GM10248 (cell line): ENCODE data around the gene STPG4.

Source experiments
- CTCF ChIA-PET: fragments of 300-600 bp; sonication (Branson Sonifier 250); formaldehyde crosslinking; extraction: SDS; loops from one replicate; lab custom pipeline; 2021; ENCODE audit warnings: antibody characterized with exemption; lab: Yijun Ruan, JAX
- POLR2A ChIA-PET: fragments of 350-650 bp; sonication (Branson Sonifier 250); formaldehyde crosslinking; extraction: SDS; loops from one replicate; lab custom pipeline; 2020; ENCODE audit warnings: antibody characterized with exemption; lab: Yijun Ruan, JAX
- DNase-seq: peaks from one replicate; pipeline ENCODE4 v3.0.0; 2012; ENCODE audit errors: extremely low spot score
- TF ChIP-seq, protein P1 (sequence below): IDR thresholded peaks from 2 replicates; pipeline ENCODE4 v1.5.1; 2012; ENCODE audit warnings: mild to moderate bottlenecking, low read depth; ENCODE audit errors: extremely low read depth, missing control alignments, control extremely low read depth

STPG4 gene

DNA sequence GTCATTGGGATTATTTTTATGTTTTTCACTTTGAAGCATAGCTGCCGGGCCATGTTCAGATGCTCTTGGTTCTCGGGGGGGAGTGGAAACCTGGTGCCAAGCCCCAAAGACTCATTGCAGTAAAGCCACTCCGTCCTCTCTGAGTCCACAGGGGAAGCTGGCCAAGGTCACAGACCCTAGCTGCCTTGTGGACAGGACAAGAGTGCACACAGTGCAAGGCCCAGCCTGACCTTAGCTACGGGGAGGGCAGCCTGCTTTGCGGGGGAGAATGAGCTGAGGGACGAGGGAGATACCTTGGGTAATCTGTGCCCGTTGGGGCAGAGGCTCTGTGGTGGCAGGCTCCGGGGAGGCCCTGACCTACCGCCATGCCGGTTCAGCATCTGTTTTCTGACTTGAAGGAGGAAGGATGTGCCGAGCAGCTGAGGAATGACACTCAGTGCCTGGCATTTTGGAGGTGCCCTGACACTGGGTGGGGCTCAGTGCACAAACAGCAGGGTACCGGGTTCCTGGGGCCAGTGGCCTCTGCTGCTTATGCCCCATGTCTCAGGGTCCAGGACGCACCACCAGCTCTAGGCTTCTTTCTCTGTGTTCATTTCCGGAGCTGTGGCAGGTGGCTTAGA, 87.2 kb downstream of the STPG4 start:
- ChIA-PET POLR2A (no interaction called here), CTCF (interaction anchor here (0.9 kb wide), 1 partner anchor 9 kb away, joined by 3 read pairs; no protein-coding TSS in a partner anchor)
- DNase-seq: no peak
- TF ChIP-seq, protein P1, sequence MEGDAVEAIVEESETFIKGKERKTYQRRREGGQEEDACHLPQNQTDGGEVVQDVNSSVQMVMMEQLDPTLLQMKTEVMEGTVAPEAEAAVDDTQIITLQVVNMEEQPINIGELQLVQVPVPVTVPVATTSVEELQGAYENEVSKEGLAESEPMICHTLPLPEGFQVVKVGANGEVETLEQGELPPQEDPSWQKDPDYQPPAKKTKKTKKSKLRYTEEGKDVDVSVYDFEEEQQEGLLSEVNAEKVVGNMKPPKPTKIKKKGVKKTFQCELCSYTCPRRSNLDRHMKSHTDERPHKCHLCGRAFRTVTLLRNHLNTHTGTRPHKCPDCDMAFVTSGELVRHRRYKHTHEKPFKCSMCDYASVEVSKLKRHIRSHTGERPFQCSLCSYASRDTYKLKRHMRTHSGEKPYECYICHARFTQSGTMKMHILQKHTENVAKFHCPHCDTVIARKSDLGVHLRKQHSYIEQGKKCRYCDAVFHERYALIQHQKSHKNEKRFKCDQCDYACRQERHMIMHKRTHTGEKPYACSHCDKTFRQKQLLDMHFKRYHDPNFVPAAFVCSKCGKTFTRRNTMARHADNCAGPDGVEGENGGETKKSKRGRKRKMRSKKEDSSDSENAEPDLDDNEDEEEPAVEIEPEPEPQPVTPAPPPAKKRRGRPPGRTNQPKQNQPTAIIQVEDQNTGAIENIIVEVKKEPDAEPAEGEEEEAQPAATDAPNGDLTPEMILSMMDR: no peak

DNA sequence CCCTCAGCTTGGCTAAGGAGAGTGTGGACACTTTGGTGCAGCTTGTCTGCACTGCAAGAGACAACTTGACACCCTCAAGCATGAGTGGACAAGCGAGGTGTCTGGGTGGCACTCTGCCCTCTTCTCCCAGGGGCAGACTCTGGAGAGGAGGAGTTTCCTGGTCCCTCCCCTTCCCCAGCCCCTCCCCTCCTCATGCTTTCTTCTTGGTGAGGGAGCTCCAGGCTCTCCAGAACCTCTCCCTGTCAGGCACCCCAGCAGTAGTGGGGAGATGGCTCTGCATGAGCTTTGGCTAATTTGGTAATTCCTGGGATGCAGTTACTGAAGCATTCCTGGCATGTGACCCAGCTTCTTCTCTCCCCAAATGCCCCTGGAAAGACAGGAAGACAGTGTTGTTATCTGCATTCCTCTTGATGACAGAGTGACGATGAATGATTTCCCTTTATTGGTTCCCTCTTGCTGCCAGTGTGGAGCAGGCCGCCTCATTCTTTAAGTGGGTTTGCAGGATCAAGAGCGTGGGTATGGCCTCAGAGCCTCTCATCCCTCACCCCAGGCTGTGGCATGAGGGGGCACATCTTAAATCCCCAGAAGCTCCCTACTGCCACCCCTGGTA, 89.2 kb downstream of the STPG4 start:
- ChIA-PET CTCF (interaction anchor here (1.4 to 1.5 kb wide), 3 partner anchors 11 to 257 kb away, joined by 3 to 4 read pairs (median 3); no protein-coding TSS in a partner anchor), POLR2A (no interaction called here)
- no peak for DNase-seq
- TF ChIP-seq, protein P1: no peak

DNA sequence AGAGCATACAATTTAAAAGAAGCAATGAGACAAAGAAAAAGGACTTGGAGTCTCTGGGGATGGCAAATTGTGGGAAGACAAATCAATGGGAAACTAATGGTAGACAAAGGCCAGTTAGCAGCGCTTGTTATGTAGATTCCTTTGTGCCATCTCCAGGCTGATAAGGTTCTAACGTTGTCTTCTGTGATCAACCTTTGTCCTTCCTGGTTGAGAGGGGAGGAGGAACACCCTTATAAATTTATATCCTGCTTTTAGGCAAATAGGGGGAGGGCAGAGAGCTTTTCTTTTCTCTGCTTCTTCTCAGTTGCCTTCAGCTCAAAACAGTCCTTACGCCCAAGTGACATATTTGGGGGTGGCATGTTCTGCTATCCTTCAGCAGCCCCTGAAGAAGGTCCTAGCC, 89.8 kb downstream of the STPG4 start:
- TF ChIP-seq, protein P1: no peak
- POLR2A ChIA-PET: no interaction called here
- DNase-seq: no peak
- CTCF ChIA-PET: interaction anchor here (1.4 to 1.5 kb wide), 3 partner anchors 10 to 258 kb away, joined by 3 to 4 read pairs (median 3); no protein-coding TSS in a partner anchor

DNA sequence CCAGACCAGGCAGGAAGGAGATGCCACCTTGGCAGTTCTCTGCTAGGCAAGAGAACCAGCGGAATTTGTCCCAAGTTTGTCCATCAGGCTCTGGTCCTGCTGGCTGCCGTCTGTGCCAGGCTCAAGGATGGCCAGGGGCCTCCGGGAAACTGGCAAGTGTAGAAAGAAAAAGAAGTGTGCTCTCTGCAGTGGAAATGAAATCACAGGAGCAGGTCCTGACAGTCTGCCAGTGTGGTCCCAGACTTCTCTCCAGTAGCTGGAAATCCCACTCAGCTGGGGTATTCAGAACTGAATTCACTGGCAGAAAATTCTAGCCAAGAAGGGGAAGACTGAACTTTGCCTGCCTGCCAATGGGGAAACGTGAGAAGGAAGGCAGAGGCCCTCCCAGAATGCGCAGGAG, 91.0 kb downstream of the STPG4 start:
- TF ChIP-seq, protein P1: no peak
- POLR2A ChIA-PET: no interaction called here
- DNase-seq: no peak
- CTCF ChIA-PET: interaction anchor here (1.5 kb wide), 2 partner anchors 13 to 259 kb away, joined by 3 to 4 read pairs; no protein-coding TSS in a partner anchor

DNA sequence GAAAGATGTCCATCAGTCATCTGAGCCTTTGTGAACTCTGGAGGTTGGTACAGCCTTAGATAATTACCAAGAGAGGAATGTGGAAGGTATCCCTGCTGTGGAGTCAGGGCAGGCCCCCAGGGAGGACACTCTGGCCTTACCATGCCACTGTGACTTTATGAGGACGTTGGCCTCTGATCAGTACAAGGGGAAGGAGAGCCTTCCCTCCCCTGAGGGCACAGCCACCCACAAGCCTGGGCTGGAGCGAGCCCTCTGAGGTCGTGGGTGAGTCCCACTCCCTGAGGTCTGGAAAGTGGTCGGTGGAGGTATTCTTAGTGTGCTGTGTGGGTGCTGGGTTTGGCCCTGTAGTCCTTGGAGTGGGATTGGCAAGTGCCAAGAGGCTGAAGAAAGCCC, 91.6 kb downstream of the STPG4 start:
- ChIA-PET CTCF (no interaction called here), POLR2A (no interaction called here)
- no peak for DNase-seq
- TF ChIP-seq, protein P1: no peak

DNA sequence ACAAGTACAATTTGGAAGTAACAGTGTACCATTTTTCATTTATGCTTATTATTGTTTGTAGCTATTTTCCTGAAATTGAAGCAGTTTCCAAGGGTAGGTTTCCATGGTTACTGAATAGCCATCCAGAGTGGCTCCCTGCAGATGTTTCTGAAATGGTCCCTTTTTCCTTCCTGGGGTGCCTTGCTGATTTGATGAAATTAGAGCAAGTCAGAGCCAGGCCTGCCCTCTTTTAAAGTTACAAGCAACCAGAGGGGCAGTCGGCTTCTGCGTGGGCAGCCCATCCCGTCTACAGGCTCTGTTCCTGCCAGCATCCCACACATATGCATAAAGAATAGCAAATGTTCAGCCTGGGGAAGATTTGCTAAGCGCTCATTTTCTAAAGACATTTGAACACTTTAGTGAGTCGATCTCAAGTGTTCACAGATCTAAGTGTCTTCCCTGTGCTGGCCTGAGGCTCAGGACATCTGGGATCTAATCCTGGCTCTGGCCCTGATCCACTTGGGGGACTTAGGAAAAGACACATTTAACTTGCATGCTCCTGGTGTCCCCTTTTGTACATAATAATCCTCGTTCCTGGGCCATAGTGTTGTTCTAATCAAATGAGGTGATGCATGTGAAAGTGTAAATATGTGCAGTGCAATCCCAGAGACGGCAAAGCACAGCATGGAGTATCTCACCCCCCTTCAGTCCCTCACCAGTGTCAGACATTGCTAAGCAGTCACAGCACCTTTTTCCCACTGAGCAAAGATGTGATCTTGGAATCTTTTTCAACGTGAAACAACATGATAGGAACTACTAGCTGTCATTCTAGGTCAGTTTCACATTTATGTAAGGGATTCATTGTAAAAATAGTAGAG, 92.2 kb downstream of the STPG4 start:
- TF ChIP-seq, protein P1: no peak
- ChIA-PET CTCF (interaction anchor here (1.0 kb wide), 1 partner anchor 25 kb away, joined by 3 read pairs; no protein-coding TSS in a partner anchor), POLR2A (no interaction called here)
- no peak for DNase-seq
